DOHH2 (cell line): Measurements from ENCODE around the gene HSPG2.

Experiments
- H3F3A ChIP-seq: fragments of 200-600 bp; sonication (generic), shearing (Covaris generic); 2 replicates; pipeline ENCODE4 v1.6.0; 2016; ENCODE audit warnings: antibody characterized with exemption, mild to moderate bottlenecking; ENCODE audit not compliant: control insufficient read depth, insufficient read depth
- H3K27ac ChIP-seq: fragments of 200-600 bp; sonication (generic); 2 replicates; pipeline ENCODE4 v1.5.1; 2014; ENCODE audit warnings: low read depth, mild to moderate bottlenecking, low read length, moderate library complexity
- H3K27me3 ChIP-seq: fragments of 200-600 bp; sonication (generic); 2 replicates; pipeline ENCODE4 v1.6.1; 2014; ENCODE audit warnings: mild to moderate bottlenecking, low read length, mixed read lengths; ENCODE audit not compliant: control insufficient read depth
- H3K36me3 ChIP-seq: fragments of 200-600 bp; sonication (generic); 2 replicates; pipeline ENCODE4 v1.6.1; 2014; ENCODE audit warnings: mild to moderate bottlenecking, low read length, moderate library complexity, mixed read lengths; ENCODE audit not compliant: control insufficient read depth
- H3K4me1 ChIP-seq: fragments of 200-600 bp; sonication (generic); 2 replicates; pipeline ENCODE4 v1.6.1; 2014; ENCODE audit warnings: mild to moderate bottlenecking, low read length, mixed read lengths; ENCODE audit not compliant: control insufficient read depth
- H3K4me2 ChIP-seq: fragments of 200-600 bp; sonication (generic); 2 replicates; pipeline ENCODE4 v1.6.0; 2014; ENCODE audit warnings: mild to moderate bottlenecking, low read length, moderate library complexity
- H3K4me3 ChIP-seq: fragments of 200-600 bp; sonication (generic); 2 replicates; pipeline ENCODE4 v1.5.1; 2014; ENCODE audit warnings: mild to moderate bottlenecking, low read length, mixed read lengths
- H3K79me2 ChIP-seq: fragments of 200-600 bp; sonication (generic); 2 replicates; pipeline ENCODE4 v1.6.1; 2014; ENCODE audit warnings: mild to moderate bottlenecking, low read length, mixed read lengths; ENCODE audit not compliant: control insufficient read depth
- H3K9me2 ChIP-seq: fragments of 200-600 bp; sonication (generic); replicated peaks from 2 replicates; pipeline ENCODE4 v1.6.1; 2014; ENCODE audit warnings: mild to moderate bottlenecking, low read length, mixed read lengths; ENCODE audit not compliant: control insufficient read depth
- H3K9me3 ChIP-seq: fragments of 200-600 bp; sonication (generic); 2 replicates; pipeline ENCODE4 v1.6.1; 2014; ENCODE audit warnings: antibody characterized with exemption, low read length, mixed read lengths; ENCODE audit not compliant: control insufficient read depth, insufficient read depth
- H4K20me1 ChIP-seq: fragments of 200-600 bp; sonication (generic); 2 replicates; pipeline ENCODE4 v1.6.0; 2014; ENCODE audit warnings: low read depth, mild to moderate bottlenecking, antibody characterized with exemption, low read length, moderate library complexity; ENCODE audit not compliant: control insufficient read depth, insufficient read depth
- CTCF ChIP-seq: fragments of 200-600 bp; sonication (generic); IDR thresholded peaks from one replicate; pipeline ENCODE4 v1.5.1; 2014; ENCODE audit warnings: antibody characterized with exemption, mild to moderate bottlenecking, low read depth, low read length; ENCODE audit not compliant: poor library complexity, severe bottlenecking
- EZH2phosphoT487 ChIP-seq: fragments of 200-600 bp; sonication (generic); IDR thresholded peaks from 2 replicates; pipeline ENCODE4 v1.6.1; 2017; ENCODE audit warnings: borderline replicate concordance, mild to moderate bottlenecking, antibody characterized with exemption, low read length, moderate library complexity, mixed read lengths

The HSPG2 gene

GRCh38 chr1:21860971-21861370 lies 76.1 kb downstream of the HSPG2 start:
- no peak for TF ChIP-seq CTCF
- no peak for TF ChIP-seq EZH2phosphoT487

GRCh38 chr1:21859669-21860179 lies 77.4 kb downstream of the HSPG2 start:
- Histone ChIP-seq H3K9me2 (no peaks in the 10 kb centered on the region), H3K27me3 (no peaks in the 10 kb centered on the region), H3K4me2 (no peak overlapping the region), H3K27ac (no peak overlapping the region), H3K4me3 (no peak overlapping the region), H3K9me3 (no peaks in the 10 kb centered on the region), H3F3A (no peaks in the 10 kb centered on the region), H3K36me3 (no peaks in the 10 kb centered on the region), H3K4me1 (no peaks in the 10 kb centered on the region), H3K79me2 (no peaks in the 10 kb centered on the region), H4K20me1 (no peaks in the 10 kb centered on the region)
- TF ChIP-seq EZH2phosphoT487 (no peak), CTCF (no peak)

More at GRCh38 chr1:21860971-21861370, 76.1 kb downstream of the HSPG2 start:
- no peaks in the 10 kb centered on the region for H3K27me3 ChIP-seq
- no peaks in the 10 kb centered on the region for H3K9me3 ChIP-seq
- H3K79me2 ChIP-seq = no peaks in the 10 kb centered on the region
- no peaks in the 10 kb centered on the region for H3F3A ChIP-seq
- no peak overlapping the region for H3K4me3 ChIP-seq
- H3K27ac ChIP-seq = no peak overlapping the region
- H3K4me2 ChIP-seq = no peak overlapping the region
- no peaks in the 10 kb centered on the region for H3K36me3 ChIP-seq
- no peaks in the 10 kb centered on the region for H3K9me2 ChIP-seq
- H4K20me1 ChIP-seq = no peaks in the 10 kb centered on the region
- H3K4me1 ChIP-seq = no peaks in the 10 kb centered on the region

- Histone ChIP-seq H3K4me3 (no peak overlapping the region), H3K36me3 (no peaks in the 10 kb centered on the region), H3K79me2 (no peaks in the 10 kb centered on the region), H3K27me3 (no peaks in the 10 kb centered on the region), H4K20me1 (no peaks in the 10 kb centered on the region), H3F3A (no peaks in the 10 kb centered on the region), H3K4me1 (no peaks in the 10 kb centered on the region), H3K27ac (no peak overlapping the region), H3K9me2 (no peaks in the 10 kb centered on the region), H3K4me2 (no peak overlapping the region), H3K9me3 (no peaks in the 10 kb centered on the region)
- no peak for TF ChIP-seq EZH2phosphoT487
- TF ChIP-seq CTCF = no peak
Observed at GRCh38 chr1:21857840-21858670, 79.1 kb downstream of the HSPG2 start.
